CD4-positive, alpha-beta T cell treated with Interleukin-2 at 100 ng/mL for 4 hours (primary cell): Measurements from ENCODE around the gene SLC28A1.

Source experiments
- DNase-seq: peaks from one replicate; pipeline ENCODE4 v3.0.0-alpha.2; 2020; ENCODE audit warnings: low spot score

Gene SLC28A1

DNA sequence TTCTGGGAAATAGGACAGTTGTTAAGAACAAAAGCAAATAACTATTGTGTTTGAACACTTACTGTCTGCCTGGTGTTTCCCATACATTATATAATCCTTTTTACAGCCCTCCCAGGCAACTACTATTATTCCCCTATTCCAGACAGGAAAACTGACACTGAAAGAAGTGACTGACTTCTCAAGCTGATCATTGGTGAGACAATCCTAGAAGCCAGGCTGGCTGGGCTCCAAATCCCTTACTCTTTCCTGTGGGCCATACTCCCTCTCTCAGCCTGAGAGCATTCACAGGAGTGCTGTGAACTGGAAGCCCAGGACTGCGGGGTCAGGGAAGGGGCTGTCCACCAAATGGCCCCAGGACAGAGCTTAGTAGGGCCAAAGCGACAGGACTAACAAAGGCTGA, 58.0 kb downstream of the SLC28A1 start:
- DNase-seq: no peak

GRCh38 chr15:84944311-84944710, 59.8 kb downstream of the SLC28A1 start:
- no peak for DNase-seq

- DNase-seq: no peak
These were observed 60.4 kb downstream of the SLC28A1 start for GRCh38 chr15:84944861-84945260.

GRCh38 chr15:84946772-84947489, 62.5 kb downstream of the SLC28A1 start:
- no peak for DNase-seq

DNA sequence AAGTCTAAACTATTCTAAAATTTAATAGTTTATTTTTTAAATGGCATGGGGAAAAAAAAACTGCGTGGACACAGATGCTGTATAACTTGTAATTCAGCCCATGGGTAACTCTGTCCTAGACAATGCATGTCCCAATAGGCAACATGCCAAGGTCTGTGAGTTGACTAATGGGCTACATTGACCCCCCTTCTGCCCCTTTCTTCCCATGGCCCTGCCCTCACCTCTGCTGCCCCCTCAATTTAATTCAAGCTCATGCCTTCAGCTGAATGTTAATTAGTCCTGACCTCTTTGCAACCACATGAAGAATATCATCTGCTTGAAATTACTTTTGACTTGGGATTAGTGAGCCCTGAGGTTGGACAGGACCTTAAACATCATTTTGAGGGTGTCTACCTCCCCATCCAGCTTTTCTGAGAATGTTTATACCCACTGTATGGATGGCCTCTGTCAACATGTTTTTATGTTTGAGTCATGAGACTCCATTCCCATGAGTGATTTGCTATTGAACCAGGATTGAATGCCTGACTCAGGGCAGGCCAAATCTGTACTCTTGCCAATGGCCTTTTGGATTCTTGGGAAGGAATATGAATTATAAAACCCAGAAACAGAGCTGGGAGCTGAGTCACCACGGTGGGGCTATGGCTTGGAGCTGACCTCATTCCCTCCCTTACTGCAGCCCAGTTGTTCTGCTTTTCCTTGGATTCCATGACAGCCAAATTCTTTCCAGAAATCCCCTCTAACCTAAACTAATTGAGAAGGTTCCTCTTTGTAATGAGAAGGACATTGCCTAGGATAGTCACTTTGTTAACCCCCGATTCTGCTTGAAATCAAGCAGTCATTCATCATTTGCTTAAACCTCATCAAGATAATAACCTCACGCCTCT, 63.7 kb downstream of the SLC28A1 start:
- DNase-seq: no peak

- DNase-seq: no peak
These were observed 64.6 kb downstream of the SLC28A1 start for GRCh38 chr15:84949043-84949442.

- no peak for DNase-seq
These were observed 65.5 kb downstream of the SLC28A1 start for GRCh38 chr15:84949845-84950569.

DNA sequence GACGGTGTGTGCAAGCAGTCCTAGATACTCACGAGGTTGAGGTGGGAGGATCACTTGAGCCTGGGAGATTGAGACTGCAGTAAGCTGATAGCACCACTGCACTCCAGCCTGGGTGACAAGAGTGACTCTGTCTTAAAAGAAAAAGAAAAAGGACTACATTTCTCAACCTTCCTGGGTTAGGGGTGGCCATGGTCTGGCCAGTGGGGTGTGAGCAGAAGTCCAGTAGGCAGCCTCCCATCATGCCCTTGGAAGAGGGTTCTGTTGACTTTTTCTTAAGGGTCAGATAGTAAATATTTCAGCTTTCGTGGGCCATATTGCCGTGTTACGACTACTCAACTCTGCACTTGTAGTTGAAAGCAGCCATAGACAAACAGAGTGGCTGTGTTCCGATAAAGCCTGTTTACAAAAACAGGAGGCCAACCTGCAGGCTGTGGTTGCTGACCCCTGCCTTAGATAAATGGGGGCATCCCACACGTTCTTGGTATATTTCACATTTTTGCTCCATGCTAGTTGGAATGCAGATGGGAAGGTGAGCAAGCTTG, 66.2 kb downstream of the SLC28A1 start:
- DNase-seq: no peak

- DNase-seq: no peak
These were observed 67.3 kb downstream of the SLC28A1 start for GRCh38 chr15:84951736-84952135.

GRCh38 chr15:84953136-84953535, 68.7 kb downstream of the SLC28A1 start:
- DNase-seq: no peak

GRCh38 chr15:84953726-84954125, 69.3 kb downstream of the SLC28A1 start:
- no peak for DNase-seq

GRCh38 chr15:84955089-84955848, 70.8 kb downstream of the SLC28A1 start:
- DNase-seq: peak; percentile 33

- no peak for DNase-seq
These were observed 71.7 kb downstream of the SLC28A1 start for GRCh38 chr15:84956199-84956598.

- DNase-seq: no peak
These were observed 76.1 kb downstream of the SLC28A1 start for GRCh38 chr15:84960391-84961113.

DNA sequence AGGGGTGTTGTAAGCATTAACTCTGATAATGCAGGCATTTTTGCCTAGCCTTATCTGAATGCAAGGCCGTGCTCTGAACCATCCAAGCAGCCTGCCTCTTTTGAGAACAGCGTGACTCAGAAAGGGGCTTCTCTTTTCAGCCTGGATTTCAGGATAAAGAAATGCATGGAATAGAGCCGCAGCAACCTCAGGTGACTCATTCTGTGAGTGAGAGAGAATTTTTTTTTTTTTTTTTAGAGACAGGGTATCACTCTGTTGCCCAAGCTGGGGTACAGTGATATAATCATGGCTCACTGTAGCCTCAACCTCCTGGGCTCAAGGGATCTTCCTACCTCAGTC, 76.6 kb downstream of the SLC28A1 start:
- no peak for DNase-seq

DNA sequence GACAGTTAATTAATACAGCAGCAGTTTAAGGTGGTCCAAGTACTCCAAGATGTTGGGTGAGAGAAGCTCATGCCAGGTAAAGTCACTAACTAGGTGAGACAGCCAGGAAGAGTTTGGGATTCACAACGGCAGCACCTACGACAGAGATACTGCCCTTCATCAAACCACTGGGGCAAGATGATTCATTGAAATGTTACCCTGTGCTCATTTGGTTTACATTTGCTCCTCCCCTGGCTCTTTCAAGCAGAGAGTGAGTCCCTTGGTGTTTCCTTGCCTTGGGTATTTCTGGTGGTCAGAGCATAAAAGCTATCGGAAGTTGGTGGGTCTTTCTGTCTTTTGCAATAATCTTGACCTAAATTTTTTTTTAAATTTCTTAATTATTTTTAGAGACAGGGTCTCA, 77.2 kb downstream of the SLC28A1 start:
- no peak for DNase-seq

- no peak for DNase-seq
These were observed 78.5 kb downstream of the SLC28A1 start for GRCh38 chr15:84962955-84963354.

DNA sequence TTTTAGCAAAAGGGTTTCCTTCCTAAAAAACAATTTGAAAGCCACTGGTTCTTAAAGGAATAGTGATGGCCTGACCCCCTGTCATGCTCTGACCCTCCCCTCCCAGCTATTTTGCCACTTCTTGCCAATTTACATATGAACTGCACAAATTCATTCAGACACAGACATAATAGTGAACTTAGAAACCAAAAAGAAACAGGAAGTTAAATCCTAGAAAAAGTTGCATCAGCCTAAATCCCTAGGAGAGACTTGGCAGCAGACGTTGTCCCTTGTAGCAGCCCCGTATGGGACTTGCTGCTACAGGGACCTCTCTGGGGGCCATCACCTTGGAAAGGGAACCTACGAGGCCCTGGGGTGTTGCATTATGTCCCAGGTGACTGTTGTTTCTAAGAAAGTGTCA, 82.9 kb downstream of the SLC28A1 start:
- DNase-seq: no peak

- no peak for DNase-seq
These were observed 83.8 kb downstream of the SLC28A1 start for GRCh38 chr15:84968301-84968700.

GRCh38 chr15:84969257-84969656, 84.8 kb downstream of the SLC28A1 start:
- DNase-seq: no peak

DNA sequence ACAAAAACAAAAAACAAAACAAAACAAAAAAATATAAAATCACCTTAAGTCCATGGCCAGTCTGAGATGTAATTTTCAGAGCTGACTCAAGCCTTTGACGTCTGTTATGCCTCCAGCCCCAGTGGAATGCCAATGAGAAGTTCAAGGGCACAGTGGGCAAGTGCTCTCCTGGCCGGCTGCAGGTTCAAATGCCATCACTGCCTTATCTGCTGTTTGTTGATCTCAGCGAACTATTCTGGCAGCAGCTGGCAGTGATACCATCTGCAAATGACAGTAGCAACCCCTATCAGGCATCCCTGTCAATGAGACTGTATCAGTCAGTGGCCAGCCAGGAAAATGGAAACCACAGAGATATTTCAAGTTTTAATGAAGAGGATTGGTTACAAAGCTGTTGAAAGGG, 86.4 kb downstream of the SLC28A1 start:
- no peak for DNase-seq
